ENCODE results near the gene WBP2. TPM values are rescaled to one million over a fixed set of nuclear protein-coding genes. Genes with fewer than 3 reads are reported as not detected.
A peak's percentile ranks its signal among the peaks of the same experiment; 100 is the strongest.

The WBP2 gene
- total RNA-seq, 1 donor from 2014 or later: 144 TPM

DNA sequence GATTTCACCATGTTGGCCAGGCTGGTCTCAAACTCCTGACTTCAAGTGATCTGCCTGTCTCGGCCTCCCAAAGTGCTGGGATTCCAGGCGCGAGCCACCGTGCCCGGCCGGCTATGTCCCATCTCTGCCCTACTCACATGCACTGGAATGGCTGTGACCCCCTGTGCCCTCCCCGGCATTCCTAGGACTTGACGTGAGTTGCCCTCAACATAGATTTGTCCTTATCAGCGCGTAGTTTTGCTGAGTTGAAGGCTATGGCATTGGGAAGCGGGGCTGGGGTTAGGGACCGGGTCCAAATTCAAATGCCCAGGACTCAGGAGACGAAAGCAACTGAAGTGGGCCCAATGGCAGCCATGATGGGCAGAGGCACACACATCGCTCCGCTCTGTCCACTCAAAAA lies 16.7 kb downstream of the WBP2 start:
- Histone ChIP-seq H3K4me1 (peaks cover 16% of the 10 kb centered on the region), H3K27me3 (ENCODE audit: low read depth) (no peaks in the 10 kb centered on the region), H3K27ac (replicated peaks) (no peak overlapping the region), H3K4me3 (no peak overlapping the region), H3K9me3 (replicated peaks) (no peaks in the 10 kb centered on the region), H3K36me3 (peaks cover 9% of the 10 kb centered on the region)
- TF ChIP-seq, protein P1, sequence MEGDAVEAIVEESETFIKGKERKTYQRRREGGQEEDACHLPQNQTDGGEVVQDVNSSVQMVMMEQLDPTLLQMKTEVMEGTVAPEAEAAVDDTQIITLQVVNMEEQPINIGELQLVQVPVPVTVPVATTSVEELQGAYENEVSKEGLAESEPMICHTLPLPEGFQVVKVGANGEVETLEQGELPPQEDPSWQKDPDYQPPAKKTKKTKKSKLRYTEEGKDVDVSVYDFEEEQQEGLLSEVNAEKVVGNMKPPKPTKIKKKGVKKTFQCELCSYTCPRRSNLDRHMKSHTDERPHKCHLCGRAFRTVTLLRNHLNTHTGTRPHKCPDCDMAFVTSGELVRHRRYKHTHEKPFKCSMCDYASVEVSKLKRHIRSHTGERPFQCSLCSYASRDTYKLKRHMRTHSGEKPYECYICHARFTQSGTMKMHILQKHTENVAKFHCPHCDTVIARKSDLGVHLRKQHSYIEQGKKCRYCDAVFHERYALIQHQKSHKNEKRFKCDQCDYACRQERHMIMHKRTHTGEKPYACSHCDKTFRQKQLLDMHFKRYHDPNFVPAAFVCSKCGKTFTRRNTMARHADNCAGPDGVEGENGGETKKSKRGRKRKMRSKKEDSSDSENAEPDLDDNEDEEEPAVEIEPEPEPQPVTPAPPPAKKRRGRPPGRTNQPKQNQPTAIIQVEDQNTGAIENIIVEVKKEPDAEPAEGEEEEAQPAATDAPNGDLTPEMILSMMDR (IDR thresholded peaks at IDR 0.05; ENCODE audit: borderline replicate concordance): no peak
- no peak for DNase-seq
- intact Hi-C loops (cut with micrococcal nuclease): no loop called here

DNA sequence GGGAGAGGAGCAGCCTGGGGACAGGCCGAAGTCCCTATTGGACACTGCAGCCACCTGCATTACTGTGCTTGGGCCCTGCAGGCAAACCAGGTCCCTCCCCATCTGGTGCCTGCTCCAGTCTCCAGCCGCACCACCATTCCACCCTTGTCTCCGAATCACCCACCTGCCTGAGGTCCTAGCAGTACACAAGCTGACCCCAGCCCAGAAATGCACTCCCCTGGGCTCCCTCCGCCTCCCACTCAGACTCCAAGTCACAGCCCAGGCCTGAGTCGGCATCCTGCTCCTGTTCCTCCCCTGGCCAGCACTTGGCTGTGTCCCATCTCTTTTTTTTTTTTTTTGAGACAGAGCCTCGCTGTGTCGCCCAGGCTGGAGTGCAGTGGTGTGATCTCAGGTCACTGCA lies 17.2 kb downstream of the WBP2 start:
- TF ChIP-seq, protein P1 (IDR thresholded peaks at IDR 0.05; ENCODE audit: borderline replicate concordance): no peak
- intact Hi-C loops (cut with micrococcal nuclease): no loop called here
- Histone ChIP-seq H3K4me1 (peaks cover 21% of the 10 kb centered on the region), H3K27me3 (ENCODE audit: low read depth) (no peaks in the 10 kb centered on the region), H3K9me3 (replicated peaks) (no peaks in the 10 kb centered on the region), H3K27ac (replicated peaks) (peak overlapping the region; percentile 12), H3K36me3 (peaks cover 9% of the 10 kb centered on the region), H3K4me3 (no peak overlapping the region)
- DNase-seq: no peak

DNA sequence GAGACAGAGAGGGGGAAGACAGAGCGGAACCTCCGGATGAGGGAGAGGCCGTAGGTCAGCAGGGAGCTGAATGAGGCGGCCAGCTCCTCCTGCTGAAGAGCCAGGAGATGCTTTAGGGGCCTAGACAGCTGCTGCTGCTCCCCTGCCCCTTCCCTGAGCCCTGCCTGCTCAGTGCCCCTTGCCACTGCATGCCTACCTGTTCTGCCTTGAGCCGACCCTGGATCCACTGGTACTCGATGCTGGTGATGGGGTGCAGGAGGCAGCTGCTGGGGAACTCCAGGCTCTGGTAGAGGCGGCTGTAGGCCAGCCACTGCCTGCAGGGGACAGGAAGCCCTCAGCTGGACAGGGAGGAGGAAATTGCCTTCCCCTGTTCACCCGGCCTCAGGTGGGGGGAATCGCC lies 18.5 kb downstream of the WBP2 start:
- Histone ChIP-seq H3K4me1 (peaks cover 33% of the 10 kb centered on the region), H3K27me3 (ENCODE audit: low read depth) (no peaks in the 10 kb centered on the region), H3K4me3 (no peak overlapping the region), H3K27ac (replicated peaks) (no peak overlapping the region), H3K36me3 (peaks cover 9% of the 10 kb centered on the region), H3K9me3 (replicated peaks) (no peaks in the 10 kb centered on the region)
- intact Hi-C loops (cut with micrococcal nuclease): no loop called here
- DNase-seq: no peak
- TF ChIP-seq, protein P1 (IDR thresholded peaks at IDR 0.05; ENCODE audit: borderline replicate concordance): no peak

DNA sequence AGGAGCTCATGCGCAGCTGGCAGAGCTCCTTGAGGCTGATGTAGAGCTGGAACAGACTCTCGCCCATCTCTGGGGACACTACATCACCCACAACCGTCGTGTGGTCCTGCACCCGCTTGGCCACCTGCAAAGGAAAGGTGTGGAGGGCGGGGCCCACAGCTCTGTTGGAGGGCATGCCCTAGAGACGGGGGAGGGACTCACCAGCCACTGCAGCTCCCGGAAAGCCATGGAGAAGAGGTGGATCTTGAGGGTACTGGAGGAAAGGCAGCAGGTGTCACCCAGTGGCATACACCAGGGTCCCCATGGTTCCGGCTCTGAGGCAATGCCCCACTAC lies 19.5 kb downstream of the WBP2 start:
- Histone ChIP-seq H3K4me1 (peaks cover 33% of the 10 kb centered on the region), H3K4me3 (no peak overlapping the region), H3K27ac (replicated peaks) (no peak overlapping the region), H3K36me3 (peaks cover 9% of the 10 kb centered on the region), H3K9me3 (replicated peaks) (no peaks in the 10 kb centered on the region), H3K27me3 (ENCODE audit: low read depth) (no peaks in the 10 kb centered on the region)
- TF ChIP-seq, protein P1 (IDR thresholded peaks at IDR 0.05; ENCODE audit: borderline replicate concordance): no peak
- no peak for DNase-seq
- intact Hi-C loops (cut with micrococcal nuclease): no loop called here

DNA sequence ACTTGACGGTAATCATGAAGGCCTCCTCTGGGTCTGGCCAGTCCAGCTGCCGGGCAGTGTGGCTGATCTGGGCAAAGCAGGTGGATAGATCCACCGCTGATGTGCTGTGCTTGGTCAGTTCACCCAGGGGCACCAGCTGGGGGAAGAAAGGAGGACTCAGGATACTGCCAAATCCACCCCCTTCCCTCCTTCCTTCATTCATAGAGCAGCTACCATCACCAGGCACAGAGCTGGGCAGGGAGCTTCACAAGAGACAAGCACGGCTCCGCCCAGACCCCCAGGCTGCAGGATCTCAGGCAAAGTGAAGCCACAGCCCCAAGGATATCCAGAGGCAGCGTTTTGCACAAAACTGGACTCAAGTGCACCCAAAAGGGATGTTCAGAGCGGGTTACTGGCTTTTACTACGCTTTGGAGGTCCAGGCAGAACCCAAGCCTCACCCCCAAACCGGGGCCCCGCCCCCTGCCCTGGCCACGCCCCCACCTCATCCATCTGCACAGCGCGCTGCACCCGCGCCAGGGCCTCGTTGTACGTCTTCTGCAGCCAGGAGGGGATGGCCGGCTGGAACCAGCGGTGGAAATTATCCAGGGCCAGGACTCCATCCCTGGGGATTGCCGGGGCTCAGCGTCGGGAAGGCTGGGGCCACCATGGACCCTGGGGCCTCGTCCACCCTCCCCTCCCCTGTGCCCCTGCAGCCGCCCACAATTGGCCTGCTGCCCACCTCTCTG lies 20.0 kb downstream of the WBP2 start:
- H3K36me3 ChIP-seq: peaks cover 12% of the 10 kb centered on the region
- no peaks in the 10 kb centered on the region for H3K9me3 ChIP-seq (replicated peaks)
- DNase-seq: no peak
- no peak overlapping the region for H3K4me3 ChIP-seq
- H3K4me1 ChIP-seq: peaks cover 33% of the 10 kb centered on the region
- no peak overlapping the region for H3K27ac ChIP-seq (replicated peaks)
- TF ChIP-seq, protein P1 (IDR thresholded peaks at IDR 0.05; ENCODE audit: borderline replicate concordance): no peak
- intact Hi-C loops (cut with micrococcal nuclease): no loop called here
- no peaks in the 10 kb centered on the region for H3K27me3 ChIP-seq (ENCODE audit: low read depth)

Measured in left ventricle myocardium inferior (tissue), 1 donor.